MM.1S (cell line): ENCODE measurements around the gene DAP.

ENCODE experiments used
- EZH2 ChIP-seq: fragments of 300-600 bp; sonication (generic); optimal IDR thresholded peaks from 2 replicates; pipeline ENCODE3; 2017; ENCODE audit warnings: low read depth, mild to moderate bottlenecking, antibody characterized with exemption, low read length, mixed read lengths
- EZH2phosphoT487 ChIP-seq: fragments of 300-600 bp; sonication (generic); IDR thresholded peaks from 2 replicates; pipeline ENCODE4 v1.6.1; 2018; ENCODE audit warnings: antibody characterized with exemption, low read length
- TF ChIP-seq, protein P1 (sequence below): fragments of 300-600 bp; sonication (generic); IDR thresholded peaks from 2 replicates; pipeline ENCODE4 v1.5.1; 2016; ENCODE audit warnings: antibody characterized with exemption, low read length, mixed read lengths

DNA sequence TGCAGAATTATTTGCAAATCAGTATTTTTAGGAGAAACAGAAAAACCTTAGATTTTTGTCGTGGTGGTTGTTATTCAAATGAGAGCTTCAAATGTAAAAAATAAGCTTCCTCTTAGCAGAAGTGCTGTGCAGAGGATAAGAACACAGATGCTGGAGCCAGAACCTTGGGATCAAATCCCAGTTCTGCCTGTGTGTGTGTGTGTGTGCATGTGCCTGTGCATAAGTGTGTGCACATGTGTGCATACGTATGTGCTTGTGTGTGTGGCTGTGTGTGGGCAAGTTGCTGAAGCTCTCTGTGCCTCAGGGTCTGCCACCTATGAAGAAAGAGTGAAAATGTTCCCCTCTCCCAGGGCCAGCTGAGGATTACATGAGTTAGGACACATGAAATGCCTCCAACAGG is 8.6 kb downstream of the DAP start:
- TF ChIP-seq, protein P1, sequence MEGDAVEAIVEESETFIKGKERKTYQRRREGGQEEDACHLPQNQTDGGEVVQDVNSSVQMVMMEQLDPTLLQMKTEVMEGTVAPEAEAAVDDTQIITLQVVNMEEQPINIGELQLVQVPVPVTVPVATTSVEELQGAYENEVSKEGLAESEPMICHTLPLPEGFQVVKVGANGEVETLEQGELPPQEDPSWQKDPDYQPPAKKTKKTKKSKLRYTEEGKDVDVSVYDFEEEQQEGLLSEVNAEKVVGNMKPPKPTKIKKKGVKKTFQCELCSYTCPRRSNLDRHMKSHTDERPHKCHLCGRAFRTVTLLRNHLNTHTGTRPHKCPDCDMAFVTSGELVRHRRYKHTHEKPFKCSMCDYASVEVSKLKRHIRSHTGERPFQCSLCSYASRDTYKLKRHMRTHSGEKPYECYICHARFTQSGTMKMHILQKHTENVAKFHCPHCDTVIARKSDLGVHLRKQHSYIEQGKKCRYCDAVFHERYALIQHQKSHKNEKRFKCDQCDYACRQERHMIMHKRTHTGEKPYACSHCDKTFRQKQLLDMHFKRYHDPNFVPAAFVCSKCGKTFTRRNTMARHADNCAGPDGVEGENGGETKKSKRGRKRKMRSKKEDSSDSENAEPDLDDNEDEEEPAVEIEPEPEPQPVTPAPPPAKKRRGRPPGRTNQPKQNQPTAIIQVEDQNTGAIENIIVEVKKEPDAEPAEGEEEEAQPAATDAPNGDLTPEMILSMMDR = no peak
- TF ChIP-seq EZH2phosphoT487 (no peak), EZH2 (no peak)
